ENCODE measurements around the gene MAML2. TPM values are rescaled to one million over a fixed set of nuclear protein-coding genes. Genes with fewer than 3 reads are reported as not detected.

MAML2 gene
- total and polyA plus RNA-seq, 2 of the 8 experiments (the other 6 are each of a cell fraction or from before 2014, with no cell fraction given), result 3.8 to 6.6 TPM

- Histone ChIP-seq H3K4me2 (ENCODE audit: insufficient read depth in 1 of 2, low read depth in 2 of 2, low read length in 2 of 2) (peak overlapping the region; percentile 13 to 21; a peak in 3 of 4 replicates), H3K18ac (ENCODE audit: extremely low read depth, low read length) (no peak overlapping the region), H2BK12ac (ENCODE audit: low read depth, low read length) (no peak overlapping the region), H2BK15ac (ENCODE audit: low read length) (no peak overlapping the region), H2BK5ac (ENCODE audit: low read depth, low read length) (no peak overlapping the region; the same call in 1 of the 2 replicates), H2AFZ (ENCODE audit: low read length) (no peak overlapping the region), H3K27me3 (replicated peaks in 1 of 4; ENCODE audit: control insufficient read depth in 3 of 4, extremely low read depth in 1 of 4, insufficient read depth in 3 of 4, low read length in 3 of 4) (no peaks in the 10 kb centered on the region), H3K23ac (ENCODE audit: insufficient read length) (no peak overlapping the region), H3K4me1 (replicated peaks in 1 of 4; ENCODE audit: control insufficient read depth in 3 of 4, insufficient read depth in 4 of 4, low read length in 3 of 4) (peaks cover 5 to 6% (median 6%) of the 10 kb centered on the region in 4 experiments; a peak in 5 of 7 replicates), H4K5ac (ENCODE audit: insufficient read length, low read depth, low read length) (no peak overlapping the region), H4K8ac (ENCODE audit: extremely low read depth, insufficient read depth, low read length) (no peak overlapping the region), H4K91ac (replicated peaks; ENCODE audit: insufficient read length, low read length) (no peak overlapping the region), H3K14ac (ENCODE audit: insufficient read length) (no peak overlapping the region), H3K27ac (ENCODE audit: low read depth, low read length) (no peak overlapping the region), H3K9me3 (ENCODE audit: insufficient read depth in 2 of 2, low read depth in 1 of 2, low read length in 1 of 2) (no peaks in the 10 kb centered on the region), H3K79me2 (ENCODE audit: control insufficient read depth in 1 of 2, insufficient read depth in 2 of 2, low read length in 2 of 2) (no peaks in the 10 kb centered on the region), H3K56ac (replicated peaks; ENCODE audit: insufficient read length, low read depth, low read length) (no peak overlapping the region), H3K4me3 (ENCODE audit: extremely low read depth in 1 of 4, insufficient read depth in 2 of 4, low read depth in 3 of 4, low read length in 4 of 4) (peak overlapping the region in 1 of 4 experiments; percentile 3; a peak in 1 of 8 replicates), H3K36me3 (ENCODE audit: control insufficient read depth in 2 of 4, insufficient read depth in 4 of 4, low read length in 3 of 4) (no peaks in the 10 kb centered on the region), H3K79me1 (ENCODE audit: low read depth, low read length) (no peaks in the 10 kb centered on the region), H4K20me1 (replicated peaks in 1 of 2; ENCODE audit: control insufficient read depth in 1 of 2, insufficient read depth in 2 of 2, low read length in 2 of 2) (no peaks in the 10 kb centered on the region), H3K23me2 (ENCODE audit: low read depth, low read length) (peaks cover 2% of the 10 kb centered on the region; the same call in 1 of the 2 replicates), H2AK5ac (ENCODE audit: low read depth, low read length) (no peak overlapping the region), H2BK120ac (replicated peaks; ENCODE audit: low read depth, low read length) (no peak overlapping the region), H2BK20ac (ENCODE audit: low read length) (no peak overlapping the region), H3K9ac (replicated peaks in 1 of 4; ENCODE audit: extremely low read depth in 1 of 4, low read depth in 3 of 4, low read length in 3 of 4) (no peak overlapping the region), H3K4ac (replicated peaks; ENCODE audit: insufficient read length, low read depth, low read length) (no peak overlapping the region)
- POLR2A ChIA-PET (ENCODE audit: partially characterized antibody), result interaction anchor here (0.6 to 1.6 kb wide), 5 partner anchors 16 to 334 kb away, joined by 3 to 6 read pairs (median 4); partner anchors contain the start of genes CCDC82, JRKL and MAML2
- DNase-seq (ENCODE audit: low read depth in 1 of 2, low spot score in 2 of 2), result no peak
- WGBS, 2 experiments (ENCODE audit: extremely low coverage in 1 of 2, insufficient coverage in 1 of 2, insufficient read length in 1 of 2, insufficient replicate concordance in 2 of 2, low coverage in 1 of 2, low lambda C conversion rate in 2 of 2, missing lambda C conversion rate in 1 of 2), result 30% methylated on average over 2 of the region's 2 CpGs; no CpG with 5 or more reads in 1 of the 2 experiments
- CTCF ChIA-PET (ENCODE audit: partially characterized antibody), result interaction anchor here (0.6 to 4.7 kb wide), 44 partner anchors 10 to 339 kb away, joined by 3 to 49 read pairs (median 4); partner anchors contain the start of gene MAML2
- FAIRE-seq, result no peak
- no peak for TF ChIP-seq SIX5 (IDR thresholded peaks at IDR 0.05; ENCODE audit: low read depth, low read length)
- TF ChIP-seq CTBP2 (IDR thresholded peaks at IDR 0.05; ENCODE audit: borderline replicate concordance, insufficient read depth, insufficient read length, low read length), result no peak
- TF ChIP-seq TCF12 (IDR thresholded peaks at IDR 0.05; ENCODE audit: low read depth, low read length), result no peak
- peak; percentile 67 to 69 for TF ChIP-seq RAD21 (IDR thresholded peaks at IDR 0.05 in 1 of 2, conservative IDR thresholded peaks at IDR 0.05 in 1 of 2; ENCODE audit: low read depth in 2 of 2, low read length in 2 of 2)
- no peak for TF ChIP-seq SIN3A (conservative IDR thresholded peaks at IDR 0.05 in 1 of 2, IDR thresholded peaks at IDR 0.05 in 1 of 2; ENCODE audit: low read depth in 1 of 2, low read length in 2 of 2)
- no peak for TF ChIP-seq ATF3 (IDR thresholded peaks at IDR 0.05; ENCODE audit: insufficient read depth, low read depth, low read length)
- no peak for TF ChIP-seq NRF1 (IDR thresholded peaks at IDR 0.05; ENCODE audit: low read depth, low read length)
- no peak for TF ChIP-seq BACH1 (IDR thresholded peaks at IDR 0.05; ENCODE audit: low read length)
- 0 out of 2 replicates have a peak, but pooled peaks have one; percentile 12 for TF ChIP-seq SP1 (IDR thresholded peaks at IDR 0.05; ENCODE audit: low read depth, low read length)
- TF ChIP-seq KDM5A (IDR thresholded peaks at IDR 0.05; ENCODE audit: low read length), result no peak
- TF ChIP-seq BRCA1 (IDR thresholded peaks at IDR 0.05; ENCODE audit: low read depth, low read length), result no peak
These were observed 287.9 kb downstream of the MAML2 start for GRCh38 chr11:96054870-96055705.
